A549 (cell line): Measurements from ENCODE around the gene DISP3.

Experiments used
- HDAC2 ChIP-seq: fragments of 200-600 bp; sonication (generic); IDR thresholded peaks from 2 replicates; pipeline ENCODE4 v1.6.1; 2016
- POLR2A ChIP-seq: IDR thresholded peaks from 2 replicates; pipeline ENCODE4 v1.6.1; 2012; ENCODE audit warnings: mild to moderate bottlenecking, low read length
- TP53 ChIP-seq: fragments of 250-450 bp; sonication (Bioruptor Pico); IDR thresholded peaks from 2 replicates; pipeline ENCODE4 v1.5.0; 2021; ENCODE audit warnings: mild to moderate bottlenecking, moderate library complexity
- TF ChIP-seq, protein P1 (sequence below): fragments of 150-350 bp; IDR thresholded peaks from 2 replicates; pipeline ENCODE4 v1.6.1; 2014; ENCODE audit warnings: low read depth, mild to moderate bottlenecking, low read length

DNA sequence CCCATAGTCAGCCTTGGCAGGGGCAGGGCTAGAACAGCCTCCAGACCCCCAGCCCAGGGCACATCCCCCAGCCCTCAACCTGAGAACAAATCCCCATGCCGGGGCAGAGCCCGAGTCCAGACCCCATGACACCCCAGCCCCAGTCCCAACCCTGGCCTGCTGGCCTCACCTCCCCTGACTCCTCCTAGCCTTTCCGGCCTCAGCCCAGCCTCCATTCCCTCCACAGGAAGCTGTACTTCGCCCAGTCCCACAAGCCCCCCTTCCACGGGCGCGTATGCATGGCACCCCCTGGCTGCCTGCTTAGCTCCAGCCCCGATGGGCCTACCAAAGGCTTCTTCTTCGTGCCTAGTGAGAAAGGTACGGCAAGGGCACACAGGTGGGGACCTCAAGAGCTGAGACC is 50.4 kb downstream of the DISP3 start:
- TF ChIP-seq, protein P1, sequence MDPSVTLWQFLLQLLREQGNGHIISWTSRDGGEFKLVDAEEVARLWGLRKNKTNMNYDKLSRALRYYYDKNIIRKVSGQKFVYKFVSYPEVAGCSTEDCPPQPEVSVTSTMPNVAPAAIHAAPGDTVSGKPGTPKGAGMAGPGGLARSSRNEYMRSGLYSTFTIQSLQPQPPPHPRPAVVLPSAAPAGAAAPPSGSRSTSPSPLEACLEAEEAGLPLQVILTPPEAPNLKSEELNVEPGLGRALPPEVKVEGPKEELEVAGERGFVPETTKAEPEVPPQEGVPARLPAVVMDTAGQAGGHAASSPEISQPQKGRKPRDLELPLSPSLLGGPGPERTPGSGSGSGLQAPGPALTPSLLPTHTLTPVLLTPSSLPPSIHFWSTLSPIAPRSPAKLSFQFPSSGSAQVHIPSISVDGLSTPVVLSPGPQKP, result no peak
- TF ChIP-seq HDAC2 (no peak), TP53 (CRISPR knock-in tag) (no peak), POLR2A (no peak)
